H1 (cell line): ENCODE measurements around the gene AAGAB.

Experiments used
- SP2 ChIP-seq: IDR thresholded peaks from 2 replicates; pipeline ENCODE4 v1.6.1; 2012; ENCODE audit warnings: mild to moderate bottlenecking, low read length, inconsistent platforms
- TF ChIP-seq, protein P1 (sequence below): IDR thresholded peaks from 2 replicates; pipeline ENCODE4 v1.6.1; 2012; ENCODE audit warnings: inconsistent platforms
- TF ChIP-seq, protein P2 (sequence below), 3 experiments: IDR thresholded peaks; 1 replicate in 2 of 3; 2 replicates in 1 of 3; pipeline versions ENCODE4 v1.5.1 to v1.6.1; 2011; ENCODE audit warnings: low read length in 3 of 3, mild to moderate bottlenecking in 3 of 3, inconsistent platforms in 2 of 3, low read depth in 1 of 3, moderate library complexity in 1 of 3; ENCODE audit not compliant: insufficient read depth in 1 of 3; ENCODE audit errors: control extremely low read depth in 1 of 3

DNA sequence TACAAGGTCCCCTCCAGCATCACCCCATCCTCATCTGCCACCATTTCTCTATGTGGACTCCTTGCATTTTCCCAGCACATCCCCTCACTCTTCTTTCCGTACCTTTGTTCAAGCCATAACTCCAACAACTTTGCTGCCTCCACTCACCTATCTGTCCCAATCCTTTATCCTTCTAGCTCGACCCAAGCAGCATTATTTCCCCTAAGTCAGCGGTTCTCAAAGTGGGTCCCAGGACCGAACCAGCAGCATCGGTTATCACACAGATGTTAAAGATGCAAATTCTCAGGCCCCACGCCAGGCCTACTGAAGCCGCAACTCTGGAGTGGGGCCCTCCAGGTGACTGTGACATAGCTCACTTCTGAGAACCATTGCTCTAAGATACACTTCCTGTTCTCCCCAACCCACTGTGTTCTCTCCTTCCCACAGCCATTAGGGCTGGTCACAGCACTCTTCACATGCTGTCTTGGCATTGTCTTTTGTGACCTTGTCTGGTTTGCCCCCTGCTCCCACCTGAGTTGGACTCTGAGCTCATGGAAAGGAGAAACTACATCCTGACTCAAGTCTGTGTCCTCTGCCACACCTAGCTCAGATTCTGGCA is 56.2 kb downstream of the AAGAB start:
- TF ChIP-seq, protein P1, sequence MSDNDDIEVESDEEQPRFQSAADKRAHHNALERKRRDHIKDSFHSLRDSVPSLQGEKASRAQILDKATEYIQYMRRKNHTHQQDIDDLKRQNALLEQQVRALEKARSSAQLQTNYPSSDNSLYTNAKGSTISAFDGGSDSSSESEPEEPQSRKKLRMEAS = no peak
- TF ChIP-seq SP2 = no peak
- TF ChIP-seq, protein P2, sequence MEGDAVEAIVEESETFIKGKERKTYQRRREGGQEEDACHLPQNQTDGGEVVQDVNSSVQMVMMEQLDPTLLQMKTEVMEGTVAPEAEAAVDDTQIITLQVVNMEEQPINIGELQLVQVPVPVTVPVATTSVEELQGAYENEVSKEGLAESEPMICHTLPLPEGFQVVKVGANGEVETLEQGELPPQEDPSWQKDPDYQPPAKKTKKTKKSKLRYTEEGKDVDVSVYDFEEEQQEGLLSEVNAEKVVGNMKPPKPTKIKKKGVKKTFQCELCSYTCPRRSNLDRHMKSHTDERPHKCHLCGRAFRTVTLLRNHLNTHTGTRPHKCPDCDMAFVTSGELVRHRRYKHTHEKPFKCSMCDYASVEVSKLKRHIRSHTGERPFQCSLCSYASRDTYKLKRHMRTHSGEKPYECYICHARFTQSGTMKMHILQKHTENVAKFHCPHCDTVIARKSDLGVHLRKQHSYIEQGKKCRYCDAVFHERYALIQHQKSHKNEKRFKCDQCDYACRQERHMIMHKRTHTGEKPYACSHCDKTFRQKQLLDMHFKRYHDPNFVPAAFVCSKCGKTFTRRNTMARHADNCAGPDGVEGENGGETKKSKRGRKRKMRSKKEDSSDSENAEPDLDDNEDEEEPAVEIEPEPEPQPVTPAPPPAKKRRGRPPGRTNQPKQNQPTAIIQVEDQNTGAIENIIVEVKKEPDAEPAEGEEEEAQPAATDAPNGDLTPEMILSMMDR (IDR thresholded peaks at IDR 0.05; ENCODE audit: control extremely low read depth in 1 of 3, insufficient read depth in 1 of 3, low read depth in 1 of 3, low read length in 3 of 3) = no peak
